Activated T-helper 2 cell treated with anti-CD3 and anti-CD28 coated beads, Interferon-gamma antibody, Interleukin-2, Interleukin-4, amounts not matched to agents 10 μg/mL and 5 μg/mL and 100 μg/mL, durations not matched to agents 14 hours and 24 hours and 36 hours (primary cell): ENCODE measurements around the gene TMEM14B. TPM values are rescaled to one million over a fixed set of nuclear protein-coding genes. Genes with fewer than 3 reads are reported as not detected.

ENCODE experiments used
- DNase-seq: peaks from one replicate; pipeline ENCODE4 v3.0.0; 2021; ENCODE audit warnings: low spot score
- H3K27ac Mint-ChIP-seq: one replicate; pipeline ENCODE4 v1.8.0; 2021; ENCODE audit warnings: mixed read lengths
- H3K27me3 Mint-ChIP-seq: one replicate; pipeline ENCODE4 v1.8.0; 2021; ENCODE audit warnings: low read depth, mixed read lengths
- H3K36me3 Mint-ChIP-seq: one replicate; pipeline ENCODE4 v1.8.0; 2021; ENCODE audit warnings: low read depth, mixed read lengths
- H3K4me1 Mint-ChIP-seq: one replicate; pipeline ENCODE4 v1.8.0; 2021; ENCODE audit warnings: low read depth, mixed read lengths
- H3K4me3 Mint-ChIP-seq: one replicate; pipeline ENCODE4 v1.8.0; 2021; ENCODE audit warnings: low read depth, mild to moderate bottlenecking, moderate library complexity, mixed read lengths
- H3K9me3 Mint-ChIP-seq: one replicate; pipeline ENCODE4 v1.8.0; 2021; ENCODE audit warnings: mixed read lengths
- intact Hi-C: fragments of 100-400 bp; cut with micrococcal nuclease; formaldehyde crosslinking; loops from one replicate; pipeline ENCODE4 v1.15.1; 2023
- total RNA-seq: library from RNA; stranded (reverse); gene quantifications from 2 replicates; pipeline ENCODE4 v1.2.3, GENCODE V29; 2022

Gene TMEM14B
- total RNA-seq, 1 donor from 2014 or later = 85.3 TPM

DNA sequence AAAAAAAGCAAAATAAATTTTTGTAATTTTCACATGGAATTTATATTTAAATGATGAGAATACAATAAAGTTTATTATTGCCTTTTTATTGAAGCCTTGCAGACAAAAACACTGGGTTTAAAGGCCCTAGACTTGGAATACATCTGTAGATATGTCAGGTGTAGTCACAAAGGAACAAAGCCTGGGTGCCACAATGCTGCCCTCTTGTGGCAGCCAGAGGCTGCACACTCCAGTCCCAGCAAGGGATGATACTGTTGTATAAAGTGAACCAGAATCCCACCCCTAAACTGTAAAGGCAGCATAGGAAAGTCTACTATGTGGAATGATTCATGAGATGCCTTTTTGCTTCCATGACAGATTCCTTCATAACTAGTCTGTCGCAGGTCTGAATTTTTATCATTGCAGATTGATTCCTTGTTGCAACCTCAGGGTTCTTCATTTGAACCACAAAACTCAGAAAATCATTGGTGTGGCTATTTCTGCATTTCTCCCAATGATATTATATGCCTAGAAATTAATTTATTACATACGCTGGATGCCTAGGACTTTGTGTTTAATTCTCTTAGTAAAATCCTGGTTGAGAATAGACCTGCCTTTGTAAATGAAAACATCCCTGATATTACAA lies 53.7 kb downstream of the TMEM14B start:
- DNase-seq = peak; percentile 47
- Mint-ChIP-seq H3K36me3 (no peaks in the 10 kb centered on the region), H3K4me1 (no peaks in the 10 kb centered on the region), H3K27ac (no peak overlapping the region), H3K27me3 (no peaks in the 10 kb centered on the region), H3K4me3 (no peak overlapping the region), H3K9me3 (no peaks in the 10 kb centered on the region)
- intact Hi-C loops = loop anchor here (1.0 to 2.0 kb wide), 3 partner anchors 107 to 323 kb away; partner anchors contain the start of genes C6orf52 and PAK1IP1

Other genes with a start within 250 kb of the TMEM14B start
- gene GCNT2, start 226.5 kb upstream of the TMEM14B start, total RNA-seq = 2.0 and 2.8 TPM in 2 replicates
- 1.7 and 2.4 TPM in 2 replicates for gene C6orf52, start 53.2 kb upstream of the TMEM14B start, total RNA-seq
- gene PAK1IP1, start 52.8 kb upstream of the TMEM14B start, total RNA-seq = 27.9 and 28.8 TPM in 2 replicates
- 61.3 and 65.4 TPM in 2 replicates for gene TMEM14C, start 24.7 kb upstream of the TMEM14B start, total RNA-seq
- gene MAK, start 90.7 kb downstream of the TMEM14B start, total RNA-seq = 0.41 and 0.71 TPM in 2 replicates
- not detected in 2 replicates for gene GCM2, start 134.2 kb downstream of the TMEM14B start, total RNA-seq
- 0.11 and 0.23 TPM in 2 replicates for gene SYCP2L, start 139.2 kb downstream of the TMEM14B start, total RNA-seq